ENCODE results near the gene FAM107B. TPM values are rescaled to one million over a fixed set of nuclear protein-coding genes. Genes with fewer than 3 reads are reported as not detected.

Gene FAM107B
- polyA plus RNA-seq, 5 donors, result 56.0 to 102 (median 87.1) TPM

- no peak for DNase-seq
These were observed 8.1 kb upstream of the FAM107B start for GRCh38 chr10:14782691-14783363.

GRCh38 chr10:14781763-14782162 lies 7.1 kb upstream of the FAM107B start:
- DNase-seq, result no peak

GRCh38 chr10:14779001-14779651 lies 4.4 kb upstream of the FAM107B start:
- peak; percentile 74 to 78 for DNase-seq

GRCh38 chr10:14776546-14776945 lies 1.8 kb upstream of the FAM107B start:
- DNase-seq, result no peak

- DNase-seq, result no peak
These were observed 959 bp upstream of the FAM107B start for GRCh38 chr10:14775656-14776055.

GRCh38 chr10:14774214-14774580 lies 500 bp downstream of the FAM107B start:
- DNase-seq, result no peak

- no peak for DNase-seq
These were observed 1.0 kb downstream of the FAM107B start for GRCh38 chr10:14773551-14774213.

GRCh38 chr10:14772399-14772798 lies 2.3 kb downstream of the FAM107B start:
- no peak for DNase-seq

- no peak for DNase-seq
These were observed 3.8 kb downstream of the FAM107B start for GRCh38 chr10:14770927-14771326.

GRCh38 chr10:14761372-14761771 lies 13.3 kb downstream of the FAM107B start:
- no peak for DNase-seq

GRCh38 chr10:14758994-14759664 lies 15.6 kb downstream of the FAM107B start:
- DNase-seq, result no peak

GRCh38 chr10:14758451-14758850 lies 16.2 kb downstream of the FAM107B start:
- DNase-seq, result no peak

GRCh38 chr10:14757986-14758385 lies 16.7 kb downstream of the FAM107B start:
- DNase-seq, result peak; percentile 75 to 79

GRCh38 chr10:14757394-14757793 lies 17.3 kb downstream of the FAM107B start:
- peak; percentile 90 to 94 for DNase-seq

- no peak for DNase-seq
These were observed 21.3 kb downstream of the FAM107B start for GRCh38 chr10:14753441-14753840.

- DNase-seq, result peak; percentile 74
These were observed 22.8 kb downstream of the FAM107B start for GRCh38 chr10:14751921-14752320.

GRCh38 chr10:14751014-14751896 lies 23.4 kb downstream of the FAM107B start:
- peak; percentile 66 to 69 for DNase-seq

- DNase-seq, result no peak
These were observed 25.5 kb downstream of the FAM107B start for GRCh38 chr10:14749070-14749809.

GRCh38 chr10:14748441-14748840 lies 26.3 kb downstream of the FAM107B start:
- no peak for DNase-seq

GRCh38 chr10:14742815-14743214 lies 31.9 kb downstream of the FAM107B start:
- DNase-seq, result no peak

GRCh38 chr10:14742382-14742781 lies 32.3 kb downstream of the FAM107B start:
- no peak for DNase-seq

All from right lung (tissue), 5 donors.